Activated CD4-positive, alpha-beta memory T cell treated with anti-CD3 and anti-CD28 coated beads for 36 hours (primary cell): Measurements from ENCODE around the gene KLC1. TPM values are rescaled to one million over a fixed set of nuclear protein-coding genes. Genes with fewer than 3 reads are reported as not detected.

Experiments
- CTCF ChIA-PET: fragments of 350-600 bp; sonication (Branson Sonifier 250); formaldehyde crosslinking; loops from one replicate; lab custom pipeline; 2021; ENCODE audit warnings: antibody characterized with exemption, inconsistent platforms; lab: Charles Lee
- POLR2A ChIA-PET: fragments of 350-600 bp; sonication (Branson Sonifier 250); formaldehyde crosslinking; loops from one replicate; lab custom pipeline; 2021; ENCODE audit warnings: antibody characterized with exemption; lab: Charles Lee
- DNase-seq: peaks from one replicate; pipeline ENCODE4 v3.0.0-alpha.2; 2020
- H3K27ac Mint-ChIP-seq: one replicate; pipeline ENCODE4 v1.8.0; 2021; ENCODE audit warnings: mixed read lengths
- H3K27me3 Mint-ChIP-seq: one replicate; pipeline ENCODE4 v1.8.0; 2021; ENCODE audit warnings: mixed read lengths
- H3K36me3 Mint-ChIP-seq: one replicate; pipeline ENCODE4 v1.8.0; 2021; ENCODE audit warnings: mixed read lengths
- H3K4me1 Mint-ChIP-seq: one replicate; pipeline ENCODE4 v1.8.0; 2021; ENCODE audit warnings: low read depth, mixed read lengths
- H3K4me3 Mint-ChIP-seq: one replicate; pipeline ENCODE4 v1.8.0; 2021; ENCODE audit warnings: mild to moderate bottlenecking, mixed read lengths
- H3K9me3 Mint-ChIP-seq: one replicate; pipeline ENCODE4 v1.8.0; 2021; ENCODE audit warnings: mixed read lengths
- intact Hi-C: fragments of 100-400 bp; cut with micrococcal nuclease; formaldehyde crosslinking; loops from one replicate; pipeline ENCODE4 v1.15.1; 2023
- total RNA-seq, 2 experiments: library from RNA; stranded (reverse); gene quantifications; one replicate each; pipeline ENCODE4 v1.2.3, GENCODE V29; 2021

Gene KLC1
- total RNA-seq, 2 experiments from 2014 or later = 119 to 130 TPM

DNA sequence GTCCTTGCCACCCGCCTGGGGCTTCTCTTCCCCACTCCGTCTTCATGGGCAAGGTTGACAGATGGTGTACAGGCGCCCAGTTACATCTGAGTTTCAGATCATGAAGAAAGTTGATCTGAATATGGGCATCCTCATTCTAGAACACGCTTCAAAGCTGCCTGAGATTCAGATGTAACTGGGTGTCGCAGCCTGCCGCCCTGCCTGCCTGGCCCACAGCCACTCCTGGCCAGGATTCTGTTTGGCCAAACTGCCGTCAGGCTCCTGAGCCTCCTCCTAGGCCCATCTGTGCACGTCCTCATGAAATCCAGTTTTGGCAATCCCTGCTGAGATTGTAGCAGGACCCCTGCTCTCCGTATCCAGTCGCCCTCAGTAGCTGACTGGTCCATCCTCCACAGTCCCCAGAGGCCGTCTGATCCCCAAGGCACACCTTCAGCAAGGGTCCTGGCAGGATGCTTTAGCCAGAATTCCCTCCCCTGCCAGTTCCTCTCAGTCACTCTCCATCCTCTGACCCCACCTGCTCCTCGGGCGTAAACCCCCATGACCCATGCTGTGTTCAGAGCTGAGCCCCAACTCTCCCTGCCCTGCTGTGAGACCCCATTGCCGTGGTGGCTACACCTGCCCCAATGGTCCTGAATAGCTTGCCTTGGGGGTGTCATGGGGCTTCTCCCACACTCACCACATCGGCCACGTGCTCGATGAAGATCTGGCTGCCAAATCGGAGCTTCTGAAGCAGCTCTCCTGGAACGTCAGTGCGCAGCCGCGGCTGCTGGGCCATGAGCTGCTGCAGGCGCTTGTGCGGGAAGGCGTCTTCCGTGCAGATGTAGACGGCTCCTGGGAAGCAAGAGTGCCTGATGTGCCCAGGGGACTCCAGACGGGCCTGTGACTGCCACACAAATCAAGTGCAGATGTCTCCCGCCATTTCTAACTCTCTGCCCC is 73.8 kb downstream of the KLC1 start:
- no peak for DNase-seq
- H3K4me1 Mint-ChIP-seq = peaks cover 2% of the 10 kb centered on the region
- CTCF ChIA-PET = no interaction called here
- no peaks in the 10 kb centered on the region for H3K9me3 Mint-ChIP-seq
- POLR2A ChIA-PET = interaction anchor here (0.5 kb wide), 1 partner anchor 139 kb away, joined by 3 read pairs; no protein-coding TSS in a partner anchor
- H3K27me3 Mint-ChIP-seq = no peaks in the 10 kb centered on the region
- H3K27ac Mint-ChIP-seq = peak overlapping the region; percentile 19
- intact Hi-C loops = no loop called here
- H3K4me3 Mint-ChIP-seq = no peak overlapping the region
- H3K36me3 Mint-ChIP-seq = peaks cover 21% of the 10 kb centered on the region

DNA sequence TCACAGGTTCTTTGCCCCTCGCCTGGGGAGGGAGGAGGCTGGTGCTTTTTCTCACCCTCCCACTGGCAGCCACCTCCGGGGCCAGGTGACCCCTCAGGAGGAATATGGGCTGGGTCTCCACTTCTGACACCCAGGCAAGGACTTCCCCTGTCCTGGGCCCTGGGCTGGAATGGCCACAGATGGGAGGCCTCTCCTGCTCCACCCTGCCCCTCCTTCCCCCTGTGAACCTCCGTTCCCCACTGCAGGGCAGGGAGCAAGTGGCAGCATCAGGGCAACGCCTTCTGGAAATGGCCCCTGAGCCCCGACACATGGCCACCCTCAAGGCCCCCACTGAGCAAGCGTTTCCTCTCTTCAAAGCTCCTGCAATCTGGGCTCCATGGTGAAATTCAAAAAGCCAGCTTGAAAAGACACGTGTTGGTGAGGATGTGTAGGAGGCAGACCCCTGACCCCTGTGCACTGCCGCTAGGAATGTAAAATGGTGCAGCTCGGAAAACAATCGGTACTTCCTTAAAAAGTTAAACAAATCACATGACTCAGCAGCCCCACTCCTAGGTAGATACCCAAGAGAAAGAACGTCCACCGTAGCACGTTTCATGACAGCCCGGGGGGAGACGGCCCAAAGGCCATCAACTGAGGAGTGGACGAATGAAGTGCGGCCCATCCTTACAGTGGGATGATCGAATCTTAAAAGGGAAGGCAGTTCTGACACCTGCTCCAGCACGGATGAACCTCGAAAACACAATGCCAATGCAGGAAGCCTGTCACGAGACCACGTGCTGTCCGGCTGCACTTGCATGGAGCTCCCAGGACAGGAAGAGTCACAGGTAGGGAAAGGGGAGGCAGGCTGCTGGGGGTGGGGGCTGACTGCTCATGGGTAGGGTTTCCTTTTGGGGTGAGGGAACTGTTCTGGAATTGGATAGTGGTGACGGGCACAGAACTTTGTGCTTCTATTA is 74.7 kb downstream of the KLC1 start:
- H3K36me3 Mint-ChIP-seq = peaks cover 24% of the 10 kb centered on the region
- DNase-seq = no peak
- intact Hi-C loops = no loop called here
- no peaks in the 10 kb centered on the region for H3K9me3 Mint-ChIP-seq
- ChIA-PET CTCF (no interaction called here), POLR2A (interaction anchor here (1.3 kb wide), 1 partner anchor 12 kb away, joined by 4 read pairs; the partner anchor contains the start of genes XRCC3 and ZFYVE21)
- peaks cover 2% of the 10 kb centered on the region for H3K4me1 Mint-ChIP-seq
- H3K4me3 Mint-ChIP-seq = no peak overlapping the region
- H3K27ac Mint-ChIP-seq = peak overlapping the region; percentile 67
- no peaks in the 10 kb centered on the region for H3K27me3 Mint-ChIP-seq

DNA sequence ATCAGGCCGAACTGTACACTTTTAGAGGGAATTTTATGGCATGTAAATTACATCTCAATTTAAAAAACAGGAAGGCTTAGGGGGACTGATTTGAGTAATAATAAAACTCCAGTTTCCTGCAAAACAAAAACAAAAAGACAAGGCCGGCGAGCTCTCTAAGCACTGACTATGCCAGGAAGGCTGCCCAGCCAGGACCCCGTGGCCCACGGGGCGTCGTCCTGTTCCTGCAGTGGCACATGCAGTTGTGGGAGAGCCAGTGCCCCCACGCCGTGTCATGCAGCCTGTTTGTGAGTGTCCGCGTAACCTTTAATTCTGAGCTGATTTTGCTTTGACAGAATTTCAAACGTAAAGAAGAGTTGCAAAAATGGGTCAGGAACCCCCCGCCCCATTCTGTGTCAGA is 75.7 kb downstream of the KLC1 start:
- intact Hi-C loops = no loop called here
- POLR2A ChIA-PET = interaction anchor here (1.3 kb wide), 1 partner anchor 11 kb away, joined by 4 read pairs; the partner anchor contains the start of genes XRCC3 and ZFYVE21

DNA sequence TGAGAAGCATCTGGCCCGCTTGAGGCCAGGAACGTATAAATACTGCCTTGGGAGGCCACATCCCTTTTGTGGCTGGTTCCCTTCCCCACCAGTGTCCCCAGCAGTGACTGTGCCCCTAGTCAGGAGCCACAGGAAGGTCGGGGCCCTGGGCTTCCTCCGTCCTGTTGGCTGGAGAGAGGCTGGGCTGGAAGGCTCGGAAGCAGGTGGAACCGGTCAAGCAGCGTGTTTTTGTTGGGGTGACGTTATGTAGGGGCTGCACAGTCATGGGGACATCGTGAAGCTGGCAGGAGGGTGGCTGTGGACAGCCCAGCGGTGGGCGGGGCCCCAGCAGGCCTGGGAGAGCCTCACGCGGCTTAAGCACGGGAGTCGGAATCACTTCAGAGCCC is 76.1 kb downstream of the KLC1 start:
- no peaks in the 10 kb centered on the region for H3K9me3 Mint-ChIP-seq
- H3K36me3 Mint-ChIP-seq = peaks cover 30% of the 10 kb centered on the region
- H3K27ac Mint-ChIP-seq = no peak overlapping the region
- ChIA-PET POLR2A (interaction anchor here (1.3 kb wide), 1 partner anchor 10 kb away, joined by 4 read pairs; the partner anchor contains the start of genes XRCC3 and ZFYVE21), CTCF (no interaction called here)
- peaks cover 2% of the 10 kb centered on the region for H3K4me1 Mint-ChIP-seq
- no peak overlapping the region for H3K4me3 Mint-ChIP-seq
- DNase-seq = no peak
- no peaks in the 10 kb centered on the region for H3K27me3 Mint-ChIP-seq
- intact Hi-C loops = no loop called here

More for the DNA sequence above, 75.7 kb downstream of the KLC1 start:
- Mint-ChIP-seq H3K27me3 (no peaks in the 10 kb centered on the region), H3K36me3 (peaks cover 30% of the 10 kb centered on the region), H3K9me3 (no peaks in the 10 kb centered on the region), H3K4me3 (no peak overlapping the region), H3K4me1 (peaks cover 2% of the 10 kb centered on the region), H3K27ac (no peak overlapping the region)
- CTCF ChIA-PET = no interaction called here
- DNase-seq = no peak

DNA sequence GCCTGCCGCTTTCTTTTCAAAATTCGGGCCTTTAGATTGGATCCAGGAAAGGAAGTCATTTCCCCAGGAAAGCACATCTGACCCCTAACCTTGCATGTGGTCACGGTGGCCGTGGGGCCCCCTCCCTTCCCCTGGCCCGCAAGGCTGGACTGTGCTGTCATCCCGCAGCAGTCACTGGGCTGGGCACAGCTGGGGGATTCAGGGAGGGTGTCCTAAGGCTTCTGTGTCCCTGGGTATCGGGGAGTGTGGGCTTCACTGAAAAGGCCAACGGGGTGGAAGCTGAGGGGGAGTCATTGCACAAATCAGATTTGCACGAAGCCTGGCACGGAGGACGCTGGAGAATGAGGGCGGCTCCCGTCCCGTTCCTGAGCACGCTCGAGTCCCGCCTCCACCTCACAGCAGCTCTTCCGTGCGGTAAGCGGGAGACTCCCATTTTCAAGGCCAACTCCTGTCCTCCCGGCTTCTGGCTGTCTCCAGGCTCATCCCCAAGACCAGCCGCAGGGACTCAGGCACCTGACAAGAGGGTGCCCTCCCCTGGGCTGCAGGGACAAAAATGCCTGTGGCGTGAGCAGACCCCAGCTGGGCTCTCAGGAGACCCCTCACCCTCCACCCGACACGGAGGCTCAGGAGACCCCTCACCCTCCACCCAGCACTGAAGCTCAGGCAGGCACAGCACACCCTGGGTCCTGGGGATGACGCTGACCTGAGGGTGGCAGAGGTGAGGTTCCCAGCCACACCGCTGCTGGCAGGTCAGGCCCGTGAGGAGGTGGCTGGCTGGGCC is 76.7 kb downstream of the KLC1 start:
- no peak overlapping the region for H3K4me3 Mint-ChIP-seq
- H3K9me3 Mint-ChIP-seq = no peaks in the 10 kb centered on the region
- H3K27me3 Mint-ChIP-seq = no peaks in the 10 kb centered on the region
- DNase-seq = no peak
- ChIA-PET CTCF (no interaction called here), POLR2A (interaction anchor here (1.3 kb wide), 1 partner anchor 10 kb away, joined by 4 read pairs; the partner anchor contains the start of genes XRCC3 and ZFYVE21)
- peaks cover 30% of the 10 kb centered on the region for H3K36me3 Mint-ChIP-seq
- H3K27ac Mint-ChIP-seq = no peak overlapping the region
- peaks cover 2% of the 10 kb centered on the region for H3K4me1 Mint-ChIP-seq
- intact Hi-C loops = no loop called here

DNA sequence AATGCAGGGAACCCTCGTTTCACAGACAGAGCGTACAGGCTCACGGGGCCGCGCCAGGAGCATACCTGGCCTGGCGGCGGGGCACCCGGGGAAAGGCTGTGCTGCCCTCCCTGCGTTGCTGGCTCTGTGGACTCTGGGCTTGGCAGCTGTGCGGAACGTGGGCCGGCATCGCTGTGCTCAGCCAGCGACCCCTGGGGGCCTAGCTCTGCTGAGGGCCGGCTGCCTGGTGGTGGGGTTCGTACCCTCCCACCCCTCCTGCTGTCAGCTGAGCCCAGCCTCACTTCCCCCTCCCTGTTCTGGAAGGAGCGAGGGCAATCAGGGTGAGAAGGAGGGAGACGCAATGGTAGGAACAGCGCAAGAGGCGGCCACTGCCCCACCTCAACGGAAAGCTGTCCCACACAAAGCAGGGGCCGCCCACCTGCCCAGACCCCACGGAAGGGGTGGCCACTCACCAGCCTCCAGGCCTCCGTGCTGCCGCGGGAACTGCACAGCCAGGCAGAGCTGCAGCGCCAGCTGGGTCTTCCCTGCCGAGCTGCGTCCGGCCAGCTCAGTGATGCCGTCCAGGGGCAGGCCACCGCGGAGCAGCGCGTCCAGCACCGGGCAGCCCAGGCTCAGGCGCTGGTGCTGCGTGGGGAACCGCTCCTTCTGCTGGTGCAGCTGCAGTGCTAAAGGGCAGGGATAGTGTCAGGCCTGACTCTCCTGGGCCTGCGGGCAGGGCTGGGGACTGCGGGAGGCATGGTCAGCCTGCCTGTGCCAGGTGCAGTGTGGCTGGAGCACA is 77.7 kb downstream of the KLC1 start:
- Mint-ChIP-seq H3K27me3 (no peaks in the 10 kb centered on the region), H3K36me3 (peaks cover 37% of the 10 kb centered on the region)

DNA sequence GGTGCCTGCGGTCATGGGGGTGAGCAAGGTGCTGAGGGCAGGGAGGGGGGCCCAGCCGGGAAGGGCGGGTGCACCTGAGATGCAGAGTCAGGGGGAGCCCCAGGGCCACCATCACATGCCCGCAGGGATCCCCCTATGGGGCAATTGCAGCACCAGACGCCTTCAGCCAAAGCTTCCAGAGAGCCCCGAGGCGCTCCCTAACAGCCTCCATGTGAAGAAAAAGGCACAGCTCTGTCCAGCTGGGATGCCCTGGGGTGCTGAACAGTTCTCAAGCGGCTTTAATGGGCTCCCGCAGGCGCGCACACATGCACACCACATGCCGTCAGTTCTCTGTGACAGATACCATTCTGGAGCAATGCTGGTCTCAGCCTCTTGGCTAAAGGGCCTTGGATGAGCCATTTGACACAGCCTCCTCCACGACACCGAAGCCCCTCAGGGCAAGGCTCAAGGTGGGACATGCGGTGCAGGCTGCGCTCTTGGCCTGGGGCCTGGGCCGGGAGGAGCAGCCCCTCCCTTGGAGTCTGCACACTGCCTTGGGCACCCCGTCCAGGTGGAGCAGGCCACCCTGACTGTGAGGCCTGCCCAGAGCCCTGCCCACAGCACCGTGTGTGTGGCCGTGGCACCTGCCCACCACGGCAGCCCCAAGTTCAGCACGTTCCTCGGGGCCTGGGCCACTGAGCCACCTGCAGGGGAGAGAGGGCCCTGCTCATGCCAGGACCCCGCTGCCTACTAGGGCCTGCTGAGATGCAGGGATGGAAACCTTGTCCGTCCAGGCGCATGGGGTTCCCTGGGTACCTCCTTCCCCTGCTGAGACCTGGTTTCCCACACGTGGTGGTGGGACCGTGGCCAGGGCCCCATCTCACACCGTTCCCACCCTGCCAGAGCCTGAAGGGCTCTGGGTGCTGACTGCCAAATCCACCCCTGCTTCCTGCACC is 78.6 kb downstream of the KLC1 start:
- Mint-ChIP-seq H3K36me3 (peaks cover 34% of the 10 kb centered on the region), H3K4me3 (no peak overlapping the region), H3K9me3 (no peaks in the 10 kb centered on the region), H3K4me1 (peaks cover 11% of the 10 kb centered on the region), H3K27ac (no peak overlapping the region), H3K27me3 (no peaks in the 10 kb centered on the region)
- intact Hi-C loops = no loop called here
- POLR2A ChIA-PET = no interaction called here
- DNase-seq = no peak
- CTCF ChIA-PET = no interaction called here

More for the DNA sequence above, 77.7 kb downstream of the KLC1 start:
- Mint-ChIP-seq H3K4me3 (no peak overlapping the region), H3K27ac (no peak overlapping the region), H3K4me1 (peaks cover 7% of the 10 kb centered on the region), H3K9me3 (no peaks in the 10 kb centered on the region)
- POLR2A ChIA-PET = no interaction called here
- CTCF ChIA-PET = no interaction called here
- intact Hi-C loops = no loop called here
- no peak for DNase-seq

DNA sequence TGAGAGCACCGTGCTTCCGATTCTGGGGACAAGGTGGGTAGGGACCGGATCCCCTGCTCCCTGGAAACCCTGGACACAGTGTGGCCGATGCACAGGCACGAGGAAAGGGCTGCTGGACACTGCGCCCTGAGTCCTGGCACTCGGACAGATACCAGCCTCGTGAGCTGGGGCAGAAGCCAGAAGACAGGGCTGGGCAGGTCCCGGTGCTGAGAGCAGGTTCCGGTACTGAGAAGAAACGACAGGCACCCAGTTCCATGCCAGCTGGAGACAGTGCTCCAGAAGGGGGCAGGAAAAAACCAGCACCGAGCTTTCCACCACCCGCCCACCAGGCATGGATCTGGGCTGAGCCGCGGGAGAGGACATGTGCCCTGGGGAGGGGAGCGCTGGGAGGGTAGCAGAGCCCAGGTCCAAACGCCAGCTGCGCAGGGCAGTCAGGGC is 79.8 kb downstream of the KLC1 start:
- POLR2A ChIA-PET = no interaction called here
- CTCF ChIA-PET = no interaction called here
- no peaks in the 10 kb centered on the region for H3K27me3 Mint-ChIP-seq

DNA sequence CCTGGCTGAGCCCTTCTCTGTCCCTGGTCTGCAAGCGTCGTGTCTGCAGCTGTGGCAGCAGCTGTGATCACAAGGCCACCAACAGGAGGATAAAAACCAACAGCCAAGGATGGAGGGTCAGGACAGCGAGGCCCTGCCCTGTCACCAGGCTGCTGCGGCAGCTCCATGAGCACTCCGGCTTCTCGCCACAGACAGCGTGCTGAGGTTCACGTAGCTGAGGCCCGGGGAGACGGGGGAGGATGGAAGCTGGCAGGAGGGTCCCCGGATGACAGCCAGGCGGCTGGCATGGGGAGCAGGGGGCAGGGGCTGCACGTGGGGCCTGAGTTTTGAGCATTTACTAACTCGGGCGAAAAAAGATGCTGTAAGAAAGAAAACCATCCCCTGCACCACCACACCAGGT is 80.8 kb downstream of the KLC1 start:
- intact Hi-C loops = no loop called here
- DNase-seq = no peak
- H3K4me1 Mint-ChIP-seq = peaks cover 27% of the 10 kb centered on the region
- no peak overlapping the region for H3K4me3 Mint-ChIP-seq
- H3K36me3 Mint-ChIP-seq = peaks cover 25% of the 10 kb centered on the region
- ChIA-PET POLR2A (no interaction called here), CTCF (no interaction called here)
- no peaks in the 10 kb centered on the region for H3K9me3 Mint-ChIP-seq
- no peaks in the 10 kb centered on the region for H3K27me3 Mint-ChIP-seq
- no peak overlapping the region for H3K27ac Mint-ChIP-seq

More for the DNA sequence above, 79.8 kb downstream of the KLC1 start:
- H3K4me1 Mint-ChIP-seq = peaks cover 22% of the 10 kb centered on the region
- intact Hi-C loops = no loop called here
- H3K27ac Mint-ChIP-seq = no peak overlapping the region
- no peak for DNase-seq
- no peaks in the 10 kb centered on the region for H3K9me3 Mint-ChIP-seq
- peaks cover 22% of the 10 kb centered on the region for H3K36me3 Mint-ChIP-seq
- H3K4me3 Mint-ChIP-seq = no peak overlapping the region

DNA sequence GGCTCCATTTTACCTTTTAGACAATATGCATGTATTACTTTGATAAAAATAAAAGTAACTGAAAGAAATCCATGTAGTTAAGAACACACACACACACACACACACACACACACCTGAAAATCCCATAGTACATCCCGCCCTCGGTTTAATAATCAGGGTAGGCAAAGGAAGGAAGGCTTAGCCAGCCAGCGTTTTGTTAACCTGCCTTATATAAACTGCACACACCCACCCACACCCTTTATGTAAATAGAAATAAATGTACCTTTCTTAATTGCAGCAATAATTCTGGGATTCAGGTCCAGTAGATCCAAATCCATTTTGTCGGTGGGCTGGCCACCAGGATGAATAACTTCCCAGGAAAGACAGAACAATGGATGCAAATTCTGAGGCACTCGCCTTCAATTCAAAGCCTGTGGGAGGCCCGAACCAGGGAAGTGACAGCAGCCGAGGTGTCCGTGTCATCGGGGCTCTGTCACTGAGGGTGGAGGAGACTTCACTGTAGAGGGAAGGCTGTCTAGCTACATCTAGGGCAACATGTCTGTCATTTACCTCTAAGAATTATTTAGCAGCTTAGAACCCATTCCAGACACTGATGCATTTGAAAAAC is 81.9 kb downstream of the KLC1 start:
- Mint-ChIP-seq H3K27ac (no peak overlapping the region), H3K9me3 (no peaks in the 10 kb centered on the region), H3K27me3 (peaks cover 2% of the 10 kb centered on the region), H3K4me3 (no peak overlapping the region), H3K36me3 (peaks cover 24% of the 10 kb centered on the region), H3K4me1 (peaks cover 29% of the 10 kb centered on the region)
- ChIA-PET POLR2A (no interaction called here), CTCF (interaction anchor here (0.7 kb wide), 1 partner anchor 356 kb away, joined by 3 read pairs; no protein-coding TSS in a partner anchor)
- intact Hi-C loops = no loop called here
- no peak for DNase-seq
